Mucosa of rectum (tissue), 2 donors: Measurements from ENCODE around the gene RAB42.
"Not testable (repeated sequence)": the region's sequence is repeated elsewhere in the genome, so short reads cannot be mapped to it uniquely, and the experiment has no call there.

Experiments used
- H3K27ac ChIP-seq, 2 donors: one replicate each; pipeline ENCODE4 v1.7.0; 2013; ENCODE audit warnings: inconsistent platforms in 2 of 2, low read depth in 2 of 2, low read length in 2 of 2
- H3K27me3 ChIP-seq, 2 donors: one replicate each; pipeline ENCODE4 v1.7.0; 2013; ENCODE audit warnings: low read length in 2 of 2; ENCODE audit not compliant: control insufficient read depth in 2 of 2, insufficient read depth in 2 of 2
- H3K36me3 ChIP-seq, 2 donors: one replicate each; pipeline ENCODE4 v1.7.0; 2013; ENCODE audit warnings: low read length in 2 of 2; ENCODE audit not compliant: control insufficient read depth in 2 of 2, insufficient read depth in 2 of 2
- H3K4me1 ChIP-seq, 2 donors: one replicate each; pipeline ENCODE4 v1.7.0; 2013; ENCODE audit warnings: low read length in 2 of 2, mild to moderate bottlenecking in 1 of 2; ENCODE audit not compliant: control insufficient read depth in 2 of 2, insufficient read depth in 2 of 2
- H3K4me3 ChIP-seq, 2 donors: one replicate each; pipeline ENCODE4 v1.7.0; 2013; ENCODE audit warnings: low read length in 2 of 2
- H3K9ac ChIP-seq, 2 donors: one replicate each; pipeline ENCODE4 v1.7.0; 2013; ENCODE audit warnings: low read length in 2 of 2, low read depth in 1 of 2, mild to moderate bottlenecking in 1 of 2
- H3K9me3 ChIP-seq, 2 donors: one replicate each; pipeline ENCODE4 v1.7.0; 2013; ENCODE audit warnings: low read length in 2 of 2; ENCODE audit not compliant: control insufficient read depth in 2 of 2
- donor health status: healthy.
- donor health status: Normal muscosa, but diverticular disease.

Gene RAB42

DNA sequence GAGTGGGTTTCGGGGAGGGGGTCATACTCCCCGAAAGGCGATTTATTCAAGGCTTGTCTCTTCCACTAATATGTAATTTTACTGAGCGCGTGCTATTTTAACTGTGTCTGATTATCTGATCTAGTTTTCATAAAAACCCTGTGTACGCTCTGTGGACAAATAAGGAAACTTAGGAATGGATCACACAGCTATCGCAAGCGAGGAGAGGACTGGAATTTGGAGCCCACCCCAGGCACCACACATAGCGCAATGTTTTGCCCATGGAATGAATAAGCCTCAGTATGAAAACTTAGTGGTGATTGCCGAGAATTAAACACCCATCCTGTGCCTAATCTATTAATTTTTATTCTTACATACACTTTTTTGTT lies 9.8 kb upstream of the RAB42 start:
- Histone ChIP-seq H3K9ac (peak overlapping the region; percentile 90 to 91), H3K27ac (peak overlapping the region; percentile 93 to 94), H3K4me3 (peak overlapping the region; percentile 91 to 96), H3K9me3 (no peaks in the 10 kb centered on the region), H3K4me1 (peaks cover 14 to 24% of the 10 kb centered on the region in 2 donors), H3K36me3 (peaks cover 23 to 29% of the 10 kb centered on the region in 2 donors), H3K27me3 (no peaks in the 10 kb centered on the region)

DNA sequence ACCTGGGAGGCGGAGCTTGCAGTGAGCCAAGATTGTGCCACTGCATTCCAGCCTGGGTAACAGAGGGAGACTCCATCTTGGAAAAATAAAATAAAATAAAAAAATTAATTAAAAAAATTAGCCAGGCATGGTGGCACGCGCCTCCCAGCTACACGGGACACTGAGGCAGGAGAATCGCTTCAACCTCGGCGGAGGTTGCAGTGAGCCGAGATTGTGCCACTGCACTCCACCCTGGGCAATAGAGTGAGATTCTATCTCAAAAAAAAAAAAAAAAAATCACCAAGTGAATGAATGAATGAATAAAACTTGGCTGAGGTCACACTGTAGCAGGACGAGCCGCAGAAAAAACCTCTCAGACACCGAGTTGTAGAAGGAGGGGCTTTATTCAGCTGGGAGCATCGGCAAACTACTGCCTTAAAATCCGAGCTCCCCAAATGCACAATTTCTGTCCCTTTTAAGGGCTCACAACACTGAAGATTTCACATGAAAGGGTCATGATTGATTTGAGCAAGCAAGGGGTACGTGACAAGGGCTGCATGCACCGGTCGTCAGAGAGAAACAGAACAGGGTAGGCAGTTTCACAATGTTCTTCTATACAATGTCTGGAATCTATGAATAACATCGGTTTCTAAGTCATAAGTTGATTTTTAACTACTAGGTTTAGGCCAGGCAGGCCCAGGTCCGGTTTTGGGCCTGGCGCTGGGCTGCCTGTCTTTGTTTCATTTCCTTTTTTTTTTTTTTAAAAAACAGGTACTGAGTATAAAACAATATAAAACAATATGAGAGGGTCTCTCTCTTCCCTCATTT lies 5.3 kb upstream of the RAB42 start:
- not testable (repeated sequence) for H3K9ac ChIP-seq, H3K27me3 ChIP-seq, H3K36me3 ChIP-seq, H3K9me3 ChIP-seq, H3K27ac ChIP-seq, H3K4me3 ChIP-seq
- H3K4me1 ChIP-seq, result peaks cover 0 to 15% of the 10 kb centered on the region in 2 donors

DNA sequence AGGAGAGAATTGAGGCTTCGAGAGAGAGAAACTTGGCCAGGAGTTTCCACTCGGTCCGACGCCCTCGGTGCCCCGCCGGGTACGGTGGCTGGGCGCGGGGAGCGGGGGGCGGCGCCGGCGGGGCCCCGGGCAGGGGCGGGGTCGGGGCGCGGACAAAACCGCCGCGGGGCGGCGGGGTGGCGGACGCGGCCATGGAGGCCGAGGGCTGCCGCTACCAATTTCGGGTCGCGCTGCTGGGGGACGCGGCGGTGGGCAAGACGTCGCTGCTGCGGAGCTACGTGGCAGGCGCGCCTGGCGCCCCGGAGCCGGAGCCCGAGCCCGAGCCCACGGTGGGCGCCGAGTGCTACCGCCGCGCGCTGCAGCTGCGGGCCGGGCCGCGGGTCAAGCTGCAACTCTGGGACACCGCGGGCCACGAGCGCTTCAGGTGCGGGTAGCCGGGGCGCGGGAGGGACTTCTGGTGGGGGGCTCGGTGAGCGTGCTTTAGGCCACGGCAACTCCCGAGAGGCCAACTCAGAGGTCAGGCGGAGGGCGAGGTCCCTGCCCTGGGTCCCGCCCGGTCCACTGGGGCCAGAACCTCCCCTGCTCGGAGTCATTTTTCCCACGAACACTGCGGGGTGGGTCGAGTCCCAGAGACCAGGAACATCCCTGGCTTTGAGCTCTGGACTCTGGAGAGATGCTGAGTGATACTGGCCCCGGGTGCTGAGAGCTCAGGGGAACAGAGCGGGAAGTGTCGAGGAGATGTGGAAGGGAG lies 431 bp downstream of the RAB42 start:
- Histone ChIP-seq H3K36me3 (no peaks in the 10 kb centered on the region), H3K4me3 (peak overlapping the region; percentile 62 to 63), H3K9ac (peak overlapping the region; percentile 17 to 50), H3K4me1 (peaks cover 3 to 6% of the 10 kb centered on the region in 2 donors), H3K27ac (peak overlapping the region in 1 of 2 donors; percentile 32), H3K9me3 (no peaks in the 10 kb centered on the region), H3K27me3 (peaks cover 0 to 2% of the 10 kb centered on the region in 2 donors)

DNA sequence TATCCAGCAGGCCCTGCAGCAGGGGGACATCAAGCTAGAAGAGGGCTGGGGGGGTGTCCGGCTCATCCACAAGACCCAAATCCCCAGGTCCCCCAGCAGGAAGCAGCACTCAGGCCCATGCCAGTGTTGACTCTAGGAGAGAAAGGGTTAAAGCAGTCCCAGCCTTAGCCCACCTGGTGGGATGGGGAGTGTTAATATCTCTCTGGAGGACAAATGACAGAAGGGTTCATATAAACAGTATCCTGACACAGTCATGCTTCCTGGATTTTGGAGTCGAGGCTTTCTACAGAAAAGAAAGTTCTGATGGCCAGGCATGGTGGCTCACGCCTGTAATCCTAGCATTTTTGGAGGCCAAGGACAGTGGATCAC lies 1.9 kb downstream of the RAB42 start:
- not testable (repeated sequence) for H3K9ac ChIP-seq, H3K27ac ChIP-seq, H3K4me1 ChIP-seq, H3K36me3 ChIP-seq, H3K27me3 ChIP-seq, H3K4me3 ChIP-seq, H3K9me3 ChIP-seq

DNA sequence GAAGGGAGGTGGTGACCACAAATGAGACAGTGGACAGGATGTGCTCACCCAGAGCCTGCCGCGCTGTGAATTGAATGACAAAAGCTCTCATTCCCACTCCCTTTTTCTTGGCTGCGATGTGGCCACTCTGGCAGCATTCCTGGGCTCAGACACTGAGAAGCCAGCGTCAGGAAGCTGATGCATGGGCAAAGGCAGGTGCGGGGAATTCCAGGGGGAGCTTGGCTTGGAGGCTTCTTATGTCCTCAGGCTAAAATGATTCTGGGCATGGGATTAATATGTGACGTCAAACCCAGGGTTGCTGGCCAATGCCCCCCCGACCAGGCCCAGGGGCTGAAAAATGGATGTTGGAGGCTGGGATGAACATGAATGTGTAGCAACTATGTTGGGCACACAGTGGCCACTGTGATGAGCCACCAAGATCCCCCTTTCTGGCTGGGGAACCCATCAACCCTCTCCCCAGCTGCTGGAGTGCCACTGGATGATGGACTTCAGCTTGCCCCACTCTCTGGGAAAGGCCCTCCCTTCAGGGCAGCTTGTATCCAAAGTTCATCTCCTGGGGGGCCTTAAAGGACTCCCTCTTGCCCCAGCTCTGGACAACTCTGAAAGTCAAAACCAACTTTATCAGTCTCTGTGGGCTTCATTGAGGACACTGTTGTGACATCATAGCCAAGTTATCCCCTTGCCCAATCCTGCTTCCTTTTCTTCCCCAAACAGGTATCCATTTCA lies 2.8 kb downstream of the RAB42 start:
- not testable (repeated sequence) for H3K27ac ChIP-seq, H3K36me3 ChIP-seq, H3K4me3 ChIP-seq, H3K4me1 ChIP-seq, H3K9ac ChIP-seq, H3K9me3 ChIP-seq, H3K27me3 ChIP-seq

DNA sequence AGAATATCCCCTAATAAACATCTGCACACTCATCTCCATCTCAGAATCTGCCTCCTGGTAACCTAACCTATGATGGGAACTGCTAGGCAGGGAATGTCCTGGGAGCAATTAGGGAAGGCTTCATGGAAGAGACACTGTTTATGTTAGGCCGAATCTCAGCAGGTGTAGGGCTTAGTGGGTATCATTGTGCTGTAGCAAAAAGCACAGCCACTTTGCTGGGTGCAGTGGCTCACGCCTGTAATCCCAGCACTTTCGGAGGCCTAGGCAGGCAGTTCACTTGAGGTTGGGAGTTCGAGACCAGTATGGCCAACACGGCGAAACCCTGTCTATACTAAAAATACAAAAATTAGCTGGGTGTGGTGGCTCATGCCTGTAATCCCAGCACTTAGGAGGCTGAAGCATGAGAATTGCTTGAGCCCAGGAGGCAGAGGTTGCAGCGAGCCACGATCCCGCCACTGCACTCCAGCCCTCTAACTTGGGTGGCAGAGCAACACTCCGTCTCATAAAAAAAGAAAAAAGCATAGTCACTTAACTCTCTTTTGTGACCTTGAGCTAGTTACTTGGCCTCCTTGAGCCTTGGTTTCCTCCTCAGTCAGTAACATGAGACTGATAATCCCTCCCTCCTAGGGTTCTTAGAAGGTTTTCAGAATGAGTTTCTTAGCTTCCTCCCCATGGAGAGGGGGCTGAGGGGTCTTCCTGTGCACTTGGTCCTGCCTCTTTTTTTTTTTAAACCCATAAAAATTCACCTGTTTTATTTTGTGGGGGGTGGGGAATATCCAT lies 3.5 kb downstream of the RAB42 start:
- no peak overlapping the region for H3K4me3 ChIP-seq
- peaks cover 0 to 1% of the 10 kb centered on the region in 2 donors for H3K36me3 ChIP-seq
- no peak overlapping the region for H3K9ac ChIP-seq
- no peak overlapping the region for H3K27ac ChIP-seq
- H3K4me1 ChIP-seq, result peaks cover 0 to 3% of the 10 kb centered on the region in 2 donors
- no peaks in the 10 kb centered on the region for H3K9me3 ChIP-seq
- peaks cover 0 to 2% of the 10 kb centered on the region in 2 donors for H3K27me3 ChIP-seq

DNA sequence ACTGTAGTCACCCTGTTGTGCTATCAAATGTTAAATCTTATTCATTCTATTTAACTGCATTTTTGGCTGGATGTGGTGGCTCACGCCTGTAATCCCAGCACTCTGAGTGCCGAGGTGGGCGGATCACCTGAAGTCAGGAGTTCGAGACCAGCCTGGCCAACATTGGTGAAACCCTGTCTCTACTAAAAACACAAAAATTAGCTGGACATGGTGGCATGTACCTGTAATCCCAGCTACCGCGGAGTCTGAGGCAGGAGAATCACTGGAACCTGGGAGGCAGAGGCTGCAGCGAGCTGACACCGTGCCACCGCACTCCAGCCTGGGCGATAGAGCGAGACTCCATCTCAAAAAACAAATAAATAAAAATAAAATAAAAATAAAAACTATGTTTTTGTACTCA lies 4.2 kb downstream of the RAB42 start:
- H3K4me3 ChIP-seq, H3K9ac ChIP-seq, H3K27ac ChIP-seq, H3K27me3 ChIP-seq, H3K36me3 ChIP-seq, H3K9me3 ChIP-seq, H3K4me1 ChIP-seq: not testable (repeated sequence)

DNA sequence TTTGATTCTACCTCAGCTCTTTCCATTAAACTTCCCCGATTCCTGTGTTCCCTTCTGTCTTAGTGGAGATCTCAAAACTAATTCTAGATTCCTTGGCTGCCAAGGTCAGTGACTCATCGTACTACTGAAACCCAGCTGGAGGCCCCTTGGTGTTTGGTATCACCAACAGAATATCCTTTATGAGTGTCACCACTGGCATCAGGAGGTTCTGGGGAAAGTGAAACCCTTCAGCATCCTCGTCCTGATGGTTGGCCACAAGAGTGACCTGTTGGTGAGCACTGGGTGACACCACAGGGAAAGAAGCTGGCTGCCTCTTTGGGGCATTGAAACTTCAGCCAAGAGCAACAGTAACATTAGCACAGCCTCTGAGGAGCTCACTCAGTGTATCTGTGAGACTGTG lies 9.6 kb downstream of the RAB42 start:
- Histone ChIP-seq H3K27ac (no peak overlapping the region), H3K36me3 (peaks cover 27 to 37% of the 10 kb centered on the region in 2 donors), H3K27me3 (no peaks in the 10 kb centered on the region), H3K4me3 (no peak overlapping the region), H3K9ac (no peak overlapping the region), H3K4me1 (no peaks in the 10 kb centered on the region), H3K9me3 (no peaks in the 10 kb centered on the region)

DNA sequence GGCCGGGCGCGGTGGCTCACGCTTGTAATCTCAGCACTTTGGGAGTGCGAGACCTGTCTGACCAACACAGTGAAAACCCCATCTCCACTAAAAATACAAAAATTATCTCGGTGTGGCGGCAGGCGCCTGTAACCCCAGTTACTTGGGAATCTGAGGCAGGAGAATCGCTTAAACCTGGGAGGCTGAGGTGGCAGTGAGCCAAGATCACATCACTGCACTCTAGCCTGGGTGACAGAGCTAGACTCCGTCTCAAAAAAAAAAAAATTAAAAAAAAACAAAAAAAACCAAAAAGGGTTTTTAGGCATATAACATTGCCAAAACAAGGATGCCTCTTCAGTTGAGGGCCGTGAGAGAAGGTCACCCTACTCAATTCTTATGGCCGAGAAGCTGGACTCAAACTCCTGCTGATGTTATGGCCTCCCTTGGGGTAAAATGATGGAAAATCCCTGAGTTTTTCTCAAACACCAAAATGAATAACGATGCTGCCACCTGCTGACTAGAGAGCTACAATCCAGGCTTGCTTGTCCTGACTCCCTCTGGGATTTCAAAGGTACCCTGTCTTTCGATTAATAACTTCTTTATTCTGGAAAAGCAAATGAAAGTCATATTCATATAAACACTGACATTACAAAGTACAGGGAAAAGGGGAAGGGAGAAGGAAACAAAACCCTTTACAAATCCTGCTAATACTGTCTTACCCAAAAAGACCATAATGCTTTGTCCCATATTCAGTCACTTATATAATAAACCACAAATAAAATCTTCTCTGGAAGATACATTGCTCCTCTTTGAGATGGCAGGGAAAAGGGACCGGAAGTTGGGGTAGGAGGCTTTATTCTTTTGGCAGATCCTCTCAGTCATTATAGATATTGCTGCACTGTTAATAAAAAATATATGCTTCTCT lies 10.7 kb downstream of the RAB42 start:
- Histone ChIP-seq H3K36me3 (peaks cover 31 to 45% of the 10 kb centered on the region in 2 donors), H3K4me1 (no peaks in the 10 kb centered on the region), H3K27ac (no peak overlapping the region), H3K9me3 (no peaks in the 10 kb centered on the region), H3K4me3 (no peak overlapping the region), H3K9ac (no peak overlapping the region), H3K27me3 (no peaks in the 10 kb centered on the region)
